Parathyroid adenoma (tissue), 2 donors: ENCODE data around the gene NDUFA8.

ENCODE experiments used
- H2AFZ ChIP-seq: fragments of 300-600 bp; sonication (generic); one replicate; pipeline ENCODE4 v1.7.0; 2017; ENCODE audit warnings: antibody characterized with exemption, mild to moderate bottlenecking
- H3K27ac ChIP-seq: fragments of 300-600 bp; sonication (generic); one replicate; pipeline ENCODE4 v1.7.0; 2017
- H3K27me3 ChIP-seq: fragments of 300-600 bp; sonication (generic); one replicate; pipeline ENCODE4 v1.7.0; 2017; ENCODE audit warnings: low read length; ENCODE audit not compliant: control insufficient read depth, insufficient read depth
- H3K36me3 ChIP-seq: fragments of 300-600 bp; sonication (generic); one replicate; pipeline ENCODE4 v1.7.0; 2017; ENCODE audit warnings: low read length; ENCODE audit not compliant: control insufficient read depth, insufficient read depth
- H3K4me1 ChIP-seq: fragments of 300-600 bp; sonication (generic); one replicate; pipeline ENCODE4 v1.7.0; 2017; ENCODE audit warnings: control low read depth
- H3K4me2 ChIP-seq: fragments of 300-600 bp; sonication (generic); one replicate; pipeline ENCODE4 v1.7.0; 2017; ENCODE audit warnings: low read length
- H3K4me3 ChIP-seq: fragments of 300-600 bp; sonication (generic); one replicate; pipeline ENCODE4 v1.7.0; 2017; ENCODE audit warnings: low read depth, low read length
- H3K79me2 ChIP-seq: fragments of 300-600 bp; sonication (generic); one replicate; pipeline ENCODE4 v1.7.0; 2017; ENCODE audit warnings: control low read depth
- H3K9ac ChIP-seq: fragments of 300-600 bp; sonication (generic); one replicate; pipeline ENCODE4 v1.7.0; 2017; ENCODE audit warnings: mild to moderate bottlenecking
- H3K9me3 ChIP-seq: fragments of 300-600 bp; sonication (generic); one replicate; pipeline ENCODE4 v1.7.0; 2017; ENCODE audit warnings: low read length; ENCODE audit not compliant: control insufficient read depth
- CTCF ChIP-seq: fragments of 300-600 bp; sonication (generic); IDR thresholded peaks from one replicate; pipeline ENCODE4 v1.7.0; 2017; ENCODE audit warnings: antibody characterized with exemption, mild to moderate bottlenecking
- donor health status: primary hyperparathyroidism.

NDUFA8 gene

GRCh38 chr9:122116448-122117173 is 43.0 kb downstream of the NDUFA8 start:
- Histone ChIP-seq H3K27ac (no peak overlapping the region), H3K4me2 (no peak overlapping the region), H3K27me3 (no peaks in the 10 kb centered on the region), H2AFZ (no peak overlapping the region), H3K4me1 (no peaks in the 10 kb centered on the region), H3K79me2 (no peaks in the 10 kb centered on the region), H3K36me3 (no peaks in the 10 kb centered on the region), H3K9ac (no peak overlapping the region), H3K4me3 (no peak overlapping the region), H3K9me3 (no peaks in the 10 kb centered on the region)
- TF ChIP-seq CTCF = no peak

GRCh38 chr9:122116040-122116439 is 43.5 kb downstream of the NDUFA8 start:
- Histone ChIP-seq H3K27ac (no peak overlapping the region), H3K9me3 (no peaks in the 10 kb centered on the region), H3K4me1 (no peaks in the 10 kb centered on the region), H3K9ac (no peak overlapping the region), H3K36me3 (no peaks in the 10 kb centered on the region), H3K4me2 (no peak overlapping the region), H2AFZ (no peak overlapping the region), H3K4me3 (no peak overlapping the region), H3K79me2 (no peaks in the 10 kb centered on the region), H3K27me3 (no peaks in the 10 kb centered on the region)
- TF ChIP-seq CTCF = no peak

GRCh38 chr9:122115176-122116035 is 44.2 kb downstream of the NDUFA8 start:
- Histone ChIP-seq H3K27ac (no peak overlapping the region), H3K36me3 (no peaks in the 10 kb centered on the region), H2AFZ (no peak overlapping the region), H3K27me3 (no peaks in the 10 kb centered on the region), H3K4me2 (no peak overlapping the region), H3K4me1 (no peaks in the 10 kb centered on the region), H3K9me3 (no peaks in the 10 kb centered on the region), H3K4me3 (no peak overlapping the region), H3K79me2 (no peaks in the 10 kb centered on the region), H3K9ac (no peak overlapping the region)
- TF ChIP-seq CTCF = no peak

GRCh38 chr9:122113574-122113973 is 46.0 kb downstream of the NDUFA8 start:
- no peak overlapping the region for H3K9ac ChIP-seq
- no peak overlapping the region for H3K4me2 ChIP-seq
- H3K4me1 ChIP-seq = no peaks in the 10 kb centered on the region
- H3K36me3 ChIP-seq = no peaks in the 10 kb centered on the region
- no peaks in the 10 kb centered on the region for H3K79me2 ChIP-seq
- H3K4me3 ChIP-seq = no peak overlapping the region
- TF ChIP-seq CTCF = no peak
- no peak overlapping the region for H2AFZ ChIP-seq
- H3K27me3 ChIP-seq = no peaks in the 10 kb centered on the region
- H3K9me3 ChIP-seq = no peaks in the 10 kb centered on the region
- no peak overlapping the region for H3K27ac ChIP-seq
